CD8-positive, alpha-beta memory T cell (primary cell): ENCODE results near the gene TNFRSF1B. TPM values are rescaled to one million over a fixed set of nuclear protein-coding genes. Genes with fewer than 3 reads are reported as not detected.

Experiments
- CTCF ChIA-PET: fragments of 350-600 bp; sonication (Branson Sonifier 250); formaldehyde crosslinking; loops from one replicate; lab custom pipeline; 2021; ENCODE audit warnings: antibody characterized with exemption; lab: Charles Lee
- POLR2A ChIA-PET: fragments of 350-600 bp; sonication (Branson Sonifier 250); formaldehyde crosslinking; loops from one replicate; lab custom pipeline; 2021; ENCODE audit warnings: antibody characterized with exemption; lab: Charles Lee
- DNase-seq, 5 donors: peaks; one replicate each; pipeline versions ENCODE4 v3.0.0 to v3.0.0-alpha.2; 2020 to 2022; ENCODE audit warnings: mixed read lengths in 1 of 5
- H3K27ac ChIP-seq: one replicate; pipeline ENCODE4 v1.7.0; 2013; ENCODE audit warnings: low read depth, mild to moderate bottlenecking, low read length, moderate library complexity
- H3K27me3 ChIP-seq: 2 replicates; pipeline ENCODE4 v1.7.0; 2013; ENCODE audit warnings: low read length, mild to moderate bottlenecking; ENCODE audit not compliant: insufficient read depth, poor library complexity, severe bottlenecking
- H3K36me3 ChIP-seq: 2 replicates; pipeline ENCODE4 v1.7.0; 2013; ENCODE audit warnings: mild to moderate bottlenecking, low read length, moderate library complexity; ENCODE audit not compliant: insufficient read depth
- H3K4me1 ChIP-seq: 2 replicates; pipeline ENCODE4 v1.7.0; 2013; ENCODE audit warnings: mild to moderate bottlenecking, low read length, moderate library complexity; ENCODE audit not compliant: insufficient read depth
- H3K4me3 ChIP-seq: 2 replicates; pipeline ENCODE4 v1.7.0; 2013; ENCODE audit warnings: mild to moderate bottlenecking, low read length
- H3K9me3 ChIP-seq: 2 replicates; pipeline ENCODE4 v1.7.0; 2013; ENCODE audit warnings: mild to moderate bottlenecking, low read length
- H3K27ac Mint-ChIP-seq, 8 donors: one replicate each; pipeline ENCODE4 v1.8.0; 2020 to 2021; ENCODE audit warnings: mixed read lengths in 8 of 8, mild to moderate bottlenecking in 6 of 8, inconsistent platforms in 3 of 8, moderate library complexity in 3 of 8
- H3K27me3 Mint-ChIP-seq, 2 donors: one replicate each; pipeline ENCODE4 v1.8.0; 2020 to 2021; ENCODE audit warnings: mixed read lengths in 2 of 2, mild to moderate bottlenecking in 1 of 2, moderate library complexity in 1 of 2
- H3K36me3 Mint-ChIP-seq, 3 donors: one replicate each; pipeline ENCODE4 v1.8.0; 2020 to 2021; ENCODE audit warnings: mixed read lengths in 3 of 3, inconsistent platforms in 1 of 3, mild to moderate bottlenecking in 1 of 3
- H3K4me1 Mint-ChIP-seq, 3 donors: one replicate each; pipeline ENCODE4 v1.8.0; 2020 to 2021; ENCODE audit warnings: mixed read lengths in 3 of 3, inconsistent platforms in 1 of 3, mild to moderate bottlenecking in 1 of 3
- H3K4me3 Mint-ChIP-seq, 7 donors: one replicate each; pipeline ENCODE4 v1.8.0; 2020 to 2021; ENCODE audit warnings: mixed read lengths in 7 of 7, mild to moderate bottlenecking in 6 of 7, moderate library complexity in 4 of 7, inconsistent platforms in 2 of 7
- H3K9me3 Mint-ChIP-seq, 5 donors: one replicate each; pipeline ENCODE4 v1.8.0; 2020 to 2022; ENCODE audit warnings: mixed read lengths in 5 of 5, mild to moderate bottlenecking in 3 of 5, moderate library complexity in 2 of 5, inconsistent platforms in 1 of 5
- polyA plus RNA-seq: library from polyadenylated mRNA; unstranded; fragments of 300-500 nt; fragmentation: Illumina TruSeq; gene quantifications from one replicate; pipeline ENCODE4 v1.2.3, GENCODE V29; 2021
- total RNA-seq, 2 experiments: library from RNA; stranded (reverse); gene quantifications; one replicate each; pipeline ENCODE4 v1.2.3, GENCODE V29; 2021

Gene TNFRSF1B
- total and polyA plus RNA-seq, 3 experiments from 2014 or later: 164 to 174 (median 169) TPM

DNA sequence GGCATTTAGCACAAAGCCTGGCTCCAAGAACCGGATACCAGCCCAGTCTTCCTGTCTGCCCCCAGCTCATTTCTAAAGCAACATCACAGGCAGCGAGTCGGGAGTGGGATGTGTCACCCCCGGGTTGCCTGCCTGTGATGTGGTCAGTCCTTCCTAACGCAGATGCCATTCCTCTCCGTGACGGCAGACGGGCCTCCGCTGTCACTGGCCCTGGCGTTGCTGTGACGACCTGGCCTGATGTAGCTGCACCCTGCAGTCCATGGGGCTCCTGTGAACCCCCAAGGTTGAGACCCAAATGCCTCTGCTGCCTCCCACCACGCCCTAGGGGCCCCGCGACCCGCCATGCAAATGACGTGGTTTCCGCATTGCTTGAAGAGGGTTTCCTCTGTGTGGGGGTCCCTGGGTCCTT lies 12.3 kb downstream of the TNFRSF1B start:
- peaks cover 0 to 6% of the 10 kb centered on the region in 2 donors for H3K27me3 Mint-ChIP-seq
- peak overlapping the region; percentile 67 to 93 (median 85) for H3K4me3 Mint-ChIP-seq
- Histone ChIP-seq H3K9me3 (no peaks in the 10 kb centered on the region), H3K27me3 (no peaks in the 10 kb centered on the region), H3K36me3 (no peaks in the 10 kb centered on the region), H3K27ac (peak overlapping the region; percentile 81), H3K4me1 (peaks cover 76% of the 10 kb centered on the region), H3K4me3 (peak overlapping the region; percentile 63)
- ChIA-PET CTCF (interaction anchor here (1.0 to 6.7 kb wide), 6 partner anchors 17 to 54 kb away, joined by 3 to 68 read pairs (median 6); no protein-coding TSS in a partner anchor), POLR2A (interaction anchor here (0.9 to 3.1 kb wide), 9 partner anchors 10 to 271 kb away, joined by 3 to 38 read pairs (median 5); no protein-coding TSS in a partner anchor)
- peak overlapping the region; percentile 97 to 100 (median 100) for H3K27ac Mint-ChIP-seq
- peaks cover 81 to 94% (median 84%) of the 10 kb centered on the region in 3 donors for H3K4me1 Mint-ChIP-seq
- peaks cover 0 to 44% (median 0%) of the 10 kb centered on the region in 3 donors for H3K36me3 Mint-ChIP-seq
- peak; percentile 81 to 94 (median 90) for DNase-seq
- no peaks in the 10 kb centered on the region for H3K9me3 Mint-ChIP-seq

DNA sequence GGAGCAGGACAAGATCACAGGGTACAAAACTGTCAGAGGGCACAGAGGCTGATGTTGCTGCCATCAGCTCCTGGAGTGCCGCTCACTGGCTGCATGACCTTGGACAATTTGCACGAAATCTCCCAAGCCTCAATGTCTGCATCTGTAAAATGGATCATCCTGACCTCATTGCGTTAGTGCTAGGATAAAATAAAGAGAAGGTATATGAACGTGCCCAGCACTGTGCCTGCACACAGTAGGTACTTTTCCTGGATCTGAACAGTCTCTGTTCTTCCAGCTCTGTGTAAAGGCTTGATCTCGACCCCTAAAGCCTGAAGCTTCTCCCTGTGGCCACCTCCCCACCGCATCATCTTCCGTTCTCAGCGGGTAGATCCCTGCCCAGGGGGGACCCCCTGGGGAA lies 12.9 kb downstream of the TNFRSF1B start:
- H3K4me3 Mint-ChIP-seq: peak overlapping the region in 6 of 7 donors; percentile 80 to 93 (median 86)

DNA sequence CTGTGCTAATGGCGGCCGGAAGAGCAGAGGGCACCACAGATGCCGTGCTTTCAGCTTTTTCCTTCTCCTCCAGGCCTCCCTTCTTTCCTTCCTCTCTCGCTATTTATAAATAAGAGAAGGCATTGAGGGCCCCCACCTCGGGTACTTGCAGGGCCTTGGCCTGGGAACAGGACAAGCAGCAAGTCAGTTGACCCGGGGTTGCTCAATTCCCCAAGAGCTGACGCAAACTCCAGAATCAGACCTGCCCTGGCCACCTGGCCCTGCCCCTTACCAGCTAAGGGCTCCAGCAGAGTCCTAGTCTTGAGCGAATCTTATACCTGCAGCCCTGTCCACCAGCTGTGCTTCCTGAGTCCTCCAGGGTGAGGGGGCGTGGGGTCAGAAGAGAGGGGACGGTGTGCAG lies 13.5 kb downstream of the TNFRSF1B start:
- Histone ChIP-seq H3K27ac (no peak overlapping the region), H3K4me1 (peaks cover 76% of the 10 kb centered on the region), H3K27me3 (no peaks in the 10 kb centered on the region), H3K36me3 (no peaks in the 10 kb centered on the region), H3K4me3 (no peak overlapping the region), H3K9me3 (no peaks in the 10 kb centered on the region)
- Mint-ChIP-seq H3K4me3 (peak overlapping the region in 1 of 7 donors; percentile 41), H3K9me3 (no peaks in the 10 kb centered on the region), H3K27me3 (peaks cover 0 to 6% of the 10 kb centered on the region in 2 donors), H3K4me1 (peaks cover 80 to 94% (median 85%) of the 10 kb centered on the region in 3 donors), H3K36me3 (peaks cover 0 to 44% (median 0%) of the 10 kb centered on the region in 3 donors), H3K27ac (peak overlapping the region in 7 of 8 donors; percentile 88 to 100 (median 100))
- CTCF ChIA-PET: interaction anchor here (1.0 to 1.7 kb wide), 3 partner anchors 16 to 61 kb away, joined by 3 to 7 read pairs (median 4); no protein-coding TSS in a partner anchor
- POLR2A ChIA-PET: no interaction called here
- no peak for DNase-seq

More for the DNA sequence above, 12.9 kb downstream of the TNFRSF1B start:
- Histone ChIP-seq H3K36me3 (no peaks in the 10 kb centered on the region), H3K4me3 (peak overlapping the region; percentile 63), H3K27me3 (no peaks in the 10 kb centered on the region), H3K9me3 (no peaks in the 10 kb centered on the region), H3K27ac (peak overlapping the region; percentile 81), H3K4me1 (peaks cover 76% of the 10 kb centered on the region)
- H3K27me3 Mint-ChIP-seq: peaks cover 0 to 6% of the 10 kb centered on the region in 2 donors
- H3K36me3 Mint-ChIP-seq: peaks cover 0 to 44% (median 0%) of the 10 kb centered on the region in 3 donors
- ChIA-PET CTCF (interaction anchor here (1.1 to 6.7 kb wide), 4 partner anchors 29 to 55 kb away, joined by 3 to 68 read pairs (median 5); no protein-coding TSS in a partner anchor), POLR2A (interaction anchor here (1.4 to 3.1 kb wide), 3 partner anchors 11 to 47 kb away, joined by 4 to 38 read pairs (median 11); no protein-coding TSS in a partner anchor)
- H3K9me3 Mint-ChIP-seq: no peaks in the 10 kb centered on the region
- peaks cover 81 to 94% (median 82%) of the 10 kb centered on the region in 3 donors for H3K4me1 Mint-ChIP-seq
- H3K27ac Mint-ChIP-seq: peak overlapping the region; percentile 97 to 100 (median 100)
- DNase-seq: no peak

DNA sequence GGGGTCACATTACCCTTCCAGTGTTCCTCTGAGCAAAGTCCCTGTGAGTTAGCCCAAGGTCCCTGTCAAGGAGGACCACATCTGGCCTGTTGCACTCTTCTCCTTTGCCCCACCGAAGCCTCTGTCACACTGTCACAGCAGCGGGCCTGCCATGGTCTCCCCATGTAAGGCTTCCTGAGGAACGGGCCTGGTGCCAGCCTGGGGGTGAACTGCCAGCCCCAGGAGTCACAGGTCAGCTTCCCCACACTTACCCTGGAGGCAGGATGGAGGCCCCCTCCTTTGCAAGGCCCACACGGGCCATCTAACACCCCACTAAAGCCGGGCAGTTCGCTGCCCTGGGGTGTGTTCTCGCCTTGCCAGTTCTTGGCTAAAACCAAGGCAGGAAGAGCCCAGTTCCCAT lies 14.1 kb downstream of the TNFRSF1B start:
- ChIA-PET CTCF (interaction anchor here (1.0 to 1.7 kb wide), 3 partner anchors 15 to 61 kb away, joined by 3 to 7 read pairs (median 4); no protein-coding TSS in a partner anchor), POLR2A (no interaction called here)
- Mint-ChIP-seq H3K36me3 (peaks cover 0 to 42% (median 0%) of the 10 kb centered on the region in 3 donors), H3K4me3 (peak overlapping the region in 1 of 7 donors; percentile 56), H3K9me3 (no peaks in the 10 kb centered on the region), H3K27ac (peak overlapping the region; percentile 34 to 100 (median 92)), H3K27me3 (peaks cover 0 to 6% of the 10 kb centered on the region in 2 donors), H3K4me1 (peaks cover 82 to 94% (median 85%) of the 10 kb centered on the region in 3 donors)
- Histone ChIP-seq H3K27me3 (no peaks in the 10 kb centered on the region), H3K4me3 (no peak overlapping the region), H3K9me3 (no peaks in the 10 kb centered on the region), H3K36me3 (no peaks in the 10 kb centered on the region), H3K4me1 (peaks cover 74% of the 10 kb centered on the region), H3K27ac (no peak overlapping the region)
- DNase-seq: no peak

DNA sequence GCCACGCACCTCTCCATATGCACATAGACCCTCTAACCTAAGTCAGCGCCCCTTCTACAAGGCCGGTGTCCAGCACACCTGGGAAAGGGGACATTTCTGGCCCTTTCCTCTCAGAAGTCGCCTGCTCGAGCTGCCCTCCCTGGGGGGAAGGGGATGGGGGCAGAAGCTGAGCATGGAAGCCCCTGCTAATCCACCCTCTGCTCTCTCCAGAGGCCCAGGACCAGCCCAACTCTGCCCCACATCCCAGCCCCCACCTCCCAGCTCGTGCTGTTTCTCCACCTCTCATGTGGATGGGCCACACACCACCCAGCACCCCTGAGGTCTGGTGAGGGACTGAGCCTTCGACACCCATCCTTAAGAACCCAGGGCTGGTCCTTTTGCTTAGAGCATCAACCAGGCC lies 14.8 kb downstream of the TNFRSF1B start:
- H3K4me3 Mint-ChIP-seq: peak overlapping the region in 1 of 7 donors; percentile 70
- ChIA-PET POLR2A (no interaction called here), CTCF (interaction anchor here (1.4 to 7.2 kb wide), 4 partner anchors 14 to 58 kb away, joined by 3 to 50 read pairs (median 4); no protein-coding TSS in a partner anchor)
- no peak for DNase-seq
- peaks cover 80 to 94% (median 82%) of the 10 kb centered on the region in 3 donors for H3K4me1 Mint-ChIP-seq
- peaks cover 0 to 40% (median 0%) of the 10 kb centered on the region in 3 donors for H3K36me3 Mint-ChIP-seq
- H3K4me3 ChIP-seq: no peak overlapping the region
- H3K9me3 ChIP-seq: no peaks in the 10 kb centered on the region
- no peaks in the 10 kb centered on the region for H3K9me3 Mint-ChIP-seq
- H3K36me3 ChIP-seq: no peaks in the 10 kb centered on the region
- H3K27me3 Mint-ChIP-seq: peaks cover 0 to 4% of the 10 kb centered on the region in 2 donors
- H3K27ac Mint-ChIP-seq: peak overlapping the region in 7 of 8 donors; percentile 85 to 100 (median 93)
- peaks cover 74% of the 10 kb centered on the region for H3K4me1 ChIP-seq
- no peak overlapping the region for H3K27ac ChIP-seq
- H3K27me3 ChIP-seq: no peaks in the 10 kb centered on the region

DNA sequence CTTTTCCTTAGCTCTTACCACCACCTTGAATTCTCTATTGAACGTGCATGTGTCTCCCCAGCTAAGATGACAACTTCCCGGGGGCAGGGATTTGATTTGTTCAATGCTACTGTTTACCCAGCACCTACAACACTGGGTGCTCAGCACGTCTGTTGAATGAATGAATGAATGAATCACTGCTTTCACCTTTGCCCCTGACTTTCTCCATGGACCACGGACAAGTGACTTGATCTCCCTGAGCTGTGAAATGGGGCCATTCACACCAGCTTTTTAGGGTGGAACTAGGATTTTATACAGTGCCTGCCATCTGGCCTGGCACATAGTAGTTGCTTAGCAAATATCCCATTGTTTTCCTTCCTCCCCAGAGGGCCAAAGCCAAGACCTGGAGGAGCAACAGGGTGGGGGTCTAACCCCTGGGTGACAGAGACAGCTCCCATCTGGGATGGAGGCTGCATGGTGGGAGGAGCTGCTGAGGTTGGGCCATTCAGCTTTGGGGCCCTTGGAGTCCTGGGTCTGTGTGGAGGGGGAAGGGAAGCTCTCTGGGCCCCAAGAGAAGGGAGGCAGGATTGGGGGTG lies 15.7 kb downstream of the TNFRSF1B start:
- Histone ChIP-seq H3K36me3 (no peaks in the 10 kb centered on the region), H3K27ac (no peak overlapping the region), H3K9me3 (no peaks in the 10 kb centered on the region), H3K4me3 (no peak overlapping the region), H3K27me3 (no peaks in the 10 kb centered on the region), H3K4me1 (peaks cover 67% of the 10 kb centered on the region)
- DNase-seq: no peak
- CTCF ChIA-PET: interaction anchor here (1.4 to 7.2 kb wide), 4 partner anchors 26 to 59 kb away, joined by 4 to 50 read pairs (median 6); no protein-coding TSS in a partner anchor
- no peaks in the 10 kb centered on the region for H3K9me3 Mint-ChIP-seq
- POLR2A ChIA-PET: interaction anchor here (0.9 kb wide), 1 partner anchor 9 kb away, joined by 3 read pairs; no protein-coding TSS in a partner anchor
- H3K27ac Mint-ChIP-seq: peak overlapping the region; percentile 78 to 100 (median 92)
- peaks cover 78 to 93% (median 81%) of the 10 kb centered on the region in 3 donors for H3K4me1 Mint-ChIP-seq
- H3K36me3 Mint-ChIP-seq: peaks cover 0 to 44% (median 0%) of the 10 kb centered on the region in 3 donors
- peak overlapping the region in 2 of 7 donors; percentile 28 to 57 for H3K4me3 Mint-ChIP-seq
- peaks cover 0 to 4% of the 10 kb centered on the region in 2 donors for H3K27me3 Mint-ChIP-seq

DNA sequence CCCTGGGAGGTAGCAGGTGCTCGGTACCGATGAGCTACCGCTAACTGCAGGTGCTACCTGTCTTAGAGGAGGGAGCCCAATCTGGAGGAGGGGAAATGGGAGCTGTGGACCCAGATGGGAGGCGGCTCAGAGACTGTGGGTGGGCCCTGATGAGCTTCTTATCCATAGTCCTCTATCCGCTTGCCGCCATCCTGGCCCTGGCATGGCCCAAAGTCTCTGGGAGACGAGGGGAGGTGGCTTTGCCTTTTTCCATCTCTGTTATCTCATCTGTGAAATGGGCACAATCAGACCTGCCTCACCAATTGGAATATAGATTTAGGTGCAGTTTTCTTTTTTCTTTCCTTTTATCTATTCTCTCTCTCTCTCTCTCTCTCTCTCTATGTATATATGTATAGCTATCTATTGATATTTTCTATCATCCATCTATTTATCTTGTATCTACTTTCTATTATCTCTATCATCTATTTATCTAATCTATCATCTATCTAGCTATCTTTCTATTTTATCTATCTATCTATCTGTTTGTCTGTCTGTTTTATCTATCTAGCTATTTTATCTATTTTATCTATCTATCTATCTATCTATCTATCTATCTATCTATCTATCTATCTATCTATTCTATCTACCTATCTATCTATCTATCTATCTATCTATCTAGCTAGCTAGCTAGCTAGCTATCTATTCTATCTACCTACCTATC lies 16.5 kb downstream of the TNFRSF1B start:
- H3K9me3 ChIP-seq: no peaks in the 10 kb centered on the region
- no peak for DNase-seq
- peak overlapping the region; percentile 78 to 100 (median 90) for H3K27ac Mint-ChIP-seq
- no peaks in the 10 kb centered on the region for H3K9me3 Mint-ChIP-seq
- peaks cover 0 to 4% of the 10 kb centered on the region in 2 donors for H3K27me3 Mint-ChIP-seq
- H3K4me3 ChIP-seq: no peak overlapping the region
- no peak overlapping the region for H3K27ac ChIP-seq
- H3K4me1 Mint-ChIP-seq: peaks cover 75 to 93% (median 80%) of the 10 kb centered on the region in 3 donors
- no peak overlapping the region for H3K4me3 Mint-ChIP-seq
- peaks cover 60% of the 10 kb centered on the region for H3K4me1 ChIP-seq
- no peaks in the 10 kb centered on the region for H3K27me3 ChIP-seq
- no peaks in the 10 kb centered on the region for H3K36me3 ChIP-seq
- ChIA-PET POLR2A (interaction anchor here (0.5 to 0.9 kb wide), 3 partner anchors 10 to 34 kb away, joined by 3 read pairs; no protein-coding TSS in a partner anchor), CTCF (interaction anchor here (0.5 to 7.2 kb wide), 6 partner anchors 25 to 60 kb away, joined by 3 to 50 read pairs (median 4); no protein-coding TSS in a partner anchor)
- H3K36me3 Mint-ChIP-seq: peaks cover 0 to 49% (median 0%) of the 10 kb centered on the region in 3 donors
